ENCODE measurements around the gene SSR3. TPM values are rescaled to one million over a fixed set of nuclear protein-coding genes. Genes with fewer than 3 reads are reported as not detected.

Gene SSR3
- total RNA-seq, 1 donor from 2014 or later: 135 TPM

- TF ChIP-seq, protein P1, sequence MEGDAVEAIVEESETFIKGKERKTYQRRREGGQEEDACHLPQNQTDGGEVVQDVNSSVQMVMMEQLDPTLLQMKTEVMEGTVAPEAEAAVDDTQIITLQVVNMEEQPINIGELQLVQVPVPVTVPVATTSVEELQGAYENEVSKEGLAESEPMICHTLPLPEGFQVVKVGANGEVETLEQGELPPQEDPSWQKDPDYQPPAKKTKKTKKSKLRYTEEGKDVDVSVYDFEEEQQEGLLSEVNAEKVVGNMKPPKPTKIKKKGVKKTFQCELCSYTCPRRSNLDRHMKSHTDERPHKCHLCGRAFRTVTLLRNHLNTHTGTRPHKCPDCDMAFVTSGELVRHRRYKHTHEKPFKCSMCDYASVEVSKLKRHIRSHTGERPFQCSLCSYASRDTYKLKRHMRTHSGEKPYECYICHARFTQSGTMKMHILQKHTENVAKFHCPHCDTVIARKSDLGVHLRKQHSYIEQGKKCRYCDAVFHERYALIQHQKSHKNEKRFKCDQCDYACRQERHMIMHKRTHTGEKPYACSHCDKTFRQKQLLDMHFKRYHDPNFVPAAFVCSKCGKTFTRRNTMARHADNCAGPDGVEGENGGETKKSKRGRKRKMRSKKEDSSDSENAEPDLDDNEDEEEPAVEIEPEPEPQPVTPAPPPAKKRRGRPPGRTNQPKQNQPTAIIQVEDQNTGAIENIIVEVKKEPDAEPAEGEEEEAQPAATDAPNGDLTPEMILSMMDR (IDR thresholded peaks at IDR 0.05; ENCODE audit: unreplicated experiment): no peak
- no peaks in the 10 kb centered on the region for H3K27me3 Mint-ChIP-seq
- peaks cover 17% of the 10 kb centered on the region for H3K36me3 Mint-ChIP-seq (ENCODE audit: insufficient read depth)
- H3K4me1 Mint-ChIP-seq (ENCODE audit: low read depth): peaks cover 7% of the 10 kb centered on the region
- H3K9me3 Mint-ChIP-seq (ENCODE audit: low read depth): no peaks in the 10 kb centered on the region
- no peak overlapping the region for H3K27ac Mint-ChIP-seq
- no peak for DNase-seq (ENCODE audit: low spot score, unreplicated experiment)
- no peak overlapping the region for H3K4me3 Mint-ChIP-seq (ENCODE audit: low read depth)
These were observed 11.8 kb downstream of the SSR3 start for GRCh38 chr3:156543043-156543555.

DNA sequence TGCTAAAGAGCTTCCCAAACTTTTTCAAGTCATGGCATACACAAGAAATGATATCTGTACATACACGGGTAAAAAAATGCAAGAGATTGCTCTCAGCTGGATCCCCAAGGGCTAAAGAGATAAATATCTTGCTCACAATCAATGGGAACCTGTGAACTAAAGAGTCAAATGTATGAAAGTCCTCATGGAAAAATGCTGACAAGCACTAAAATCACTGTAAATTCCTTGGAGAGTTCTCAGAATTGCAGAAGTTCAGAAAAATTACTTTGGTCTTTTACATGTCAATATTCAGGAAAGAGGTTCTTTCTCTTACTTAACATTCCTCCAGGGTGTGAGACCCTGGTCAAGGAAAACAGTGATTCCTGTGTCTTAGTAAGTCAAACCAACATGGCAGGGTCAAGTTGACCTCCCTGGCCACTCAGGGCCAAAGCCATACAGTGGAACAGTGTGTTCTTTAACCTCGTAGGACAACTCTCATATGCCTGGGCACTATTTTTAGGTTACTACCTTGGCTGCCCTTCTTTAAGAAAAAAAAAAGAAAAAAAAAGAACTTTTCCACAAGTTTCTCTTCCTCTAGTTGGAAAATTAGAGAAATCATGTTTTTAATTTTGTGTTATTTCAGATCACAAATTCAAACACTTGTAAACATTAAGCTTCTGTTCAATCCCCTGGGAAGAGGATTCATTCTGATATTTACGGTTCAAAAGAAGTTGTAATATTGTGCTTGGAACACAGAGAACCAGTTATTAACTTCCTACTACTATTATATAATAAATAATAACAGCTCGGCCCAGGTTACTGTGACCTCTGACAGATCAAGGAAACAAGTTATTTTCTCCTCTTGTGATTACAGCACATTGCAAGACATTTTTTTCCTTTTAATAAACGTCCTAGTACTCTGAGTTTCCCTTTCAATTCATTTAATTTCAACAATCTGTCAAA, 12.5 kb downstream of the SSR3 start:
- peaks cover 7% of the 10 kb centered on the region for H3K4me1 Mint-ChIP-seq (ENCODE audit: low read depth)
- H3K4me3 Mint-ChIP-seq (ENCODE audit: low read depth): no peak overlapping the region
- TF ChIP-seq, protein P1 (IDR thresholded peaks at IDR 0.05; ENCODE audit: unreplicated experiment): no peak
- no peaks in the 10 kb centered on the region for H3K27me3 Mint-ChIP-seq
- no peaks in the 10 kb centered on the region for H3K9me3 Mint-ChIP-seq (ENCODE audit: low read depth)
- H3K36me3 Mint-ChIP-seq (ENCODE audit: insufficient read depth): peaks cover 17% of the 10 kb centered on the region
- H3K27ac Mint-ChIP-seq: no peak overlapping the region
- DNase-seq (ENCODE audit: low spot score, unreplicated experiment): no peak

DNA sequence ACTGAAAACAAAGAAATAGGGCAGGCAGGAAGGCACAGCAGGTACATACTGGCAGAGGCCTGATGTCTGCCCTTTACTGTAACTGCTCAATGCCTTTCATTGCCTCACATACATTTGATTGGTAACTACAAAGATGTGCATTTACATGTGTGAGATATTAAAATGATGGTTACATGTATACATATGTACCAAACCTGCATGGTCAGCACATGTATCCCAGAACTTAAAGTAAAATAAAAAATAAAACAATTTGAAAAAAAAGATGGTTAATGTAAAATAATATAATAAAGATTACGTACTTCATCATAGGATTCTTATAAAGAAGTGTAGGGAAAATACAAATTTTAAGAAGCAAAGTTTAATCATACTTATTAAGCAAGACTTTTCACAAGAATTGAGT, 15.1 kb downstream of the SSR3 start:
- TF ChIP-seq, protein P1 (IDR thresholded peaks at IDR 0.05; ENCODE audit: unreplicated experiment): no peak
- Mint-ChIP-seq H3K27me3 (no peaks in the 10 kb centered on the region), H3K36me3 (ENCODE audit: insufficient read depth) (peaks cover 8% of the 10 kb centered on the region), H3K27ac (no peak overlapping the region), H3K4me3 (ENCODE audit: low read depth) (no peak overlapping the region), H3K9me3 (ENCODE audit: low read depth) (no peaks in the 10 kb centered on the region), H3K4me1 (ENCODE audit: low read depth) (peaks cover 15% of the 10 kb centered on the region)
- DNase-seq (ENCODE audit: low spot score, unreplicated experiment): no peak

GRCh38 chr3:156539051-156539450, 15.9 kb downstream of the SSR3 start:
- peaks cover 6% of the 10 kb centered on the region for H3K36me3 Mint-ChIP-seq (ENCODE audit: insufficient read depth)
- TF ChIP-seq, protein P1 (IDR thresholded peaks at IDR 0.05; ENCODE audit: unreplicated experiment): no peak
- no peak overlapping the region for H3K4me3 Mint-ChIP-seq (ENCODE audit: low read depth)
- DNase-seq (ENCODE audit: low spot score, unreplicated experiment): no peak
- H3K27me3 Mint-ChIP-seq: no peaks in the 10 kb centered on the region
- H3K9me3 Mint-ChIP-seq (ENCODE audit: low read depth): no peaks in the 10 kb centered on the region
- H3K27ac Mint-ChIP-seq: no peak overlapping the region
- H3K4me1 Mint-ChIP-seq (ENCODE audit: low read depth): peaks cover 21% of the 10 kb centered on the region

- TF ChIP-seq, protein P1 (IDR thresholded peaks at IDR 0.05; ENCODE audit: unreplicated experiment): no peak
- Mint-ChIP-seq H3K36me3 (ENCODE audit: insufficient read depth) (peaks cover 2% of the 10 kb centered on the region), H3K9me3 (ENCODE audit: low read depth) (no peaks in the 10 kb centered on the region), H3K27ac (no peak overlapping the region), H3K4me1 (ENCODE audit: low read depth) (peaks cover 27% of the 10 kb centered on the region), H3K4me3 (ENCODE audit: low read depth) (no peak overlapping the region), H3K27me3 (no peaks in the 10 kb centered on the region)
- no peak for DNase-seq (ENCODE audit: low spot score, unreplicated experiment)
These were observed 18.2 kb downstream of the SSR3 start for GRCh38 chr3:156536524-156537316.

Measured in progenitor cell of endocrine pancreas (in vitro differentiated cells).